ENCODE measurements around the gene HMBS. TPM values are rescaled to one million over a fixed set of nuclear protein-coding genes. Genes with fewer than 3 reads are reported as not detected.
A peak's percentile ranks its signal among the peaks of the same experiment; 100 is the strongest.
"Not testable (repeated sequence)": the region's sequence is repeated elsewhere in the genome, so short reads cannot be mapped to it uniquely, and the experiment has no call there.

The HMBS gene
- total and polyA plus RNA-seq, 2 experiments from 2014 or later = 101 to 107 TPM

DNA sequence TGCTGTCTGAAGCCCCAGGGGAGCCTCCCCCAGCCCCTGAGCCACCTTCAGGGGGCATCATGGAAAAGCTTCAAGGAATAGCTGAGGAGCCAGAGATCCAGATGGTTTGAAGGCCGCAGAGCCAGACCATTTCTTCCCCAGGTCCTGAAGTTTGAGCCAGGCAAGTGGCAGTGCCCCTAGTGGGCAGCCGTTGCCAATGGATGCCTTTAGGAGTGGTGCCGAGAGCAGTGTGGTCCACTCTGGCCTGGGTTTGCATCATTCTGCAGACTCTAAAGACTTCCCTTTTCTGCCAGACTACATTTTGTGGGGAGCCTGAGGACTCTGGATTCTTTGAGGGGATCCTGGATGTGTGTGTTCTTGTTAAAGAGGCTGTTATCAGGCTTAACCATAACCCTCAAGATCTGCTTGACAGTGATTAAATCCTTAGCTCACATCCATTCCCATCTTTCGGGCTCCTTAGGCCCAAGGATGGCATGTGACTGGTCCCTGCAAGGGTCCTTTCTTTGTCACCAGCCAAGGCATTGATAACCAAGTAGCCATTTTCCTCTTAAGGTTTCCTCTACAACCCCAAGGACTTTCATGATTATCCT is 49.8 kb downstream of the HMBS start:
- Mint-ChIP-seq H3K4me3 (no peak overlapping the region), H3K9me3 (no peaks in the 10 kb centered on the region), H3K4me1 (no peaks in the 10 kb centered on the region; the same call in 2 of the 3 replicates), H3K27ac (no peak overlapping the region), H3K36me3 (ENCODE audit: low read depth) (peaks cover 48% of the 10 kb centered on the region), H3K27me3 (ENCODE audit: insufficient read depth, low read depth, poor library complexity) (peaks cover 4% of the 10 kb centered on the region)
- Histone ChIP-seq H3K9me2 (ENCODE audit: insufficient read depth) (no peaks in the 10 kb centered on the region), H4K20me1 (replicated peaks; ENCODE audit: insufficient read depth) (peaks cover 6% of the 10 kb centered on the region; the same call in 1 of the 2 replicates), H3K4me2 (no peak overlapping the region), H3K27ac (ENCODE audit: low read depth) (no peak overlapping the region), H3K36me3 (ENCODE audit: insufficient read depth) (peaks cover 28% of the 10 kb centered on the region), H3K79me2 (replicated peaks; ENCODE audit: insufficient read depth) (no peaks in the 10 kb centered on the region), H2AFZ (no peak overlapping the region), H3K4me3 (no peak overlapping the region), H3F3A (replicated peaks; ENCODE audit: low read depth) (no peaks in the 10 kb centered on the region; the same call in 1 of the 2 replicates), H3K27me3 (ENCODE audit: insufficient read depth) (no peaks in the 10 kb centered on the region), H3K4me1 (ENCODE audit: insufficient read depth) (no peaks in the 10 kb centered on the region)
- ATAC-seq = peak; percentile 92
- no peak for TF ChIP-seq CREB1 (CRISPR knock-in tag; IDR thresholded peaks at IDR 0.05; ENCODE audit: low read depth)
- TF ChIP-seq, protein P1, sequence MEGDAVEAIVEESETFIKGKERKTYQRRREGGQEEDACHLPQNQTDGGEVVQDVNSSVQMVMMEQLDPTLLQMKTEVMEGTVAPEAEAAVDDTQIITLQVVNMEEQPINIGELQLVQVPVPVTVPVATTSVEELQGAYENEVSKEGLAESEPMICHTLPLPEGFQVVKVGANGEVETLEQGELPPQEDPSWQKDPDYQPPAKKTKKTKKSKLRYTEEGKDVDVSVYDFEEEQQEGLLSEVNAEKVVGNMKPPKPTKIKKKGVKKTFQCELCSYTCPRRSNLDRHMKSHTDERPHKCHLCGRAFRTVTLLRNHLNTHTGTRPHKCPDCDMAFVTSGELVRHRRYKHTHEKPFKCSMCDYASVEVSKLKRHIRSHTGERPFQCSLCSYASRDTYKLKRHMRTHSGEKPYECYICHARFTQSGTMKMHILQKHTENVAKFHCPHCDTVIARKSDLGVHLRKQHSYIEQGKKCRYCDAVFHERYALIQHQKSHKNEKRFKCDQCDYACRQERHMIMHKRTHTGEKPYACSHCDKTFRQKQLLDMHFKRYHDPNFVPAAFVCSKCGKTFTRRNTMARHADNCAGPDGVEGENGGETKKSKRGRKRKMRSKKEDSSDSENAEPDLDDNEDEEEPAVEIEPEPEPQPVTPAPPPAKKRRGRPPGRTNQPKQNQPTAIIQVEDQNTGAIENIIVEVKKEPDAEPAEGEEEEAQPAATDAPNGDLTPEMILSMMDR (conservative IDR thresholded peaks at IDR 0.05; ENCODE audit: low read depth in 2 of 2) = peak; percentile 62 to 68
- TF ChIP-seq STAT1 (IDR thresholded peaks at IDR 0.05; ENCODE audit: unreplicated experiment) = no peak
- DNase-seq (ENCODE audit: low spot score) = peak; percentile 71

DNA sequence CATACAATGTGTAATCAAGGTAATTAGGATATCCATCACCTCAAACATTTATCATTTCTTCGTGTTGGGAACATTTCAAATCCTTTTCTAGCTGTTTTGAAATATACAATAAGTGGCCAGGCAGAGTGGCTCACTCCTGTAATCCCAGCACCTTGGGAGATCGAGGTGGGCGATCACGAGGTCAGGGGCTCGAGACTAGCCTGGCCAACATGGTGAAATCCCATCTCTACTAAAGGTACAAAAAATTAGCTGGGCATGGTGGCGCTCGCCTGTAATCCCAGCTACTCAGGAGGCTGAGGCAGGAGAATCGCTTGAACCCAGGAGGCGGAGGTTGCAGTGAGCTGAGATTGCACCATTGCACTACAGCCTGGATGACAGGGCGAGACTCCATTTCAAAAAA is 54.6 kb downstream of the HMBS start:
- not testable (repeated sequence) for H4K20me1 ChIP-seq (replicated peaks; ENCODE audit: insufficient read depth); H3K9me2 ChIP-seq (ENCODE audit: insufficient read depth); H3K27ac ChIP-seq (ENCODE audit: low read depth); H3K4me2 ChIP-seq; H3K4me1 Mint-ChIP-seq; H3K4me1 ChIP-seq (ENCODE audit: insufficient read depth); H3K36me3 ChIP-seq (ENCODE audit: insufficient read depth); H3K9me3 Mint-ChIP-seq; H3K79me2 ChIP-seq (replicated peaks; ENCODE audit: insufficient read depth); H3K27ac Mint-ChIP-seq; H3K4me3 Mint-ChIP-seq; ATAC-seq; DNase-seq (ENCODE audit: low spot score); H3K27me3 Mint-ChIP-seq (ENCODE audit: insufficient read depth, low read depth, poor library complexity); H2AFZ ChIP-seq; H3F3A ChIP-seq (replicated peaks; ENCODE audit: low read depth); H3K36me3 Mint-ChIP-seq (ENCODE audit: low read depth); H3K27me3 ChIP-seq (ENCODE audit: insufficient read depth); H3K4me3 ChIP-seq

Other genes with a start within 250 kb of the HMBS start
- not detected in 2 replicates for gene CXCR5, start 201.0 kb upstream of the HMBS start, total RNA-seq (2014; rRNA removed; shearing (Covaris generic))
- gene CXCR5, start 201.0 kb upstream of the HMBS start, polyA plus RNA-seq (2016; fragmentation: Nextera tagmentation; extraction: Ambion mirVana) = 0.18 and 0.96 TPM in 2 replicates
- 24.1 and 35.1 TPM in 2 replicates for gene BCL9L, start 159.0 kb upstream of the HMBS start, total RNA-seq (2014; rRNA removed; shearing (Covaris generic))
- gene BCL9L, start 159.0 kb upstream of the HMBS start, polyA plus RNA-seq (2016; fragmentation: Nextera tagmentation; extraction: Ambion mirVana) = 15.9 and 23.6 TPM in 2 replicates
- gene UPK2, start 128.6 kb upstream of the HMBS start, total RNA-seq (2014; rRNA removed; shearing (Covaris generic)) = not detected in 2 replicates
- gene UPK2, start 128.6 kb upstream of the HMBS start, polyA plus RNA-seq (2016; fragmentation: Nextera tagmentation; extraction: Ambion mirVana) = 0.74 and 1.4 TPM in 2 replicates
- gene FOXR1, start 113.1 kb upstream of the HMBS start, total RNA-seq (2014; rRNA removed; shearing (Covaris generic)) = not detected in 2 replicates
- not detected in 2 replicates for gene FOXR1, start 113.1 kb upstream of the HMBS start, polyA plus RNA-seq (2016; fragmentation: Nextera tagmentation; extraction: Ambion mirVana)
- 34.3 and 34.5 TPM in 2 replicates for gene CENATAC, start 86.7 kb upstream of the HMBS start, total RNA-seq (2014; rRNA removed; shearing (Covaris generic))
- 31.7 and 33.4 TPM in 2 replicates for gene CENATAC, start 86.7 kb upstream of the HMBS start, polyA plus RNA-seq (2016; fragmentation: Nextera tagmentation; extraction: Ambion mirVana)
- gene RPS25, start 66.5 kb upstream of the HMBS start, total RNA-seq (2014; rRNA removed; shearing (Covaris generic)) = 1,462 and 1,965 TPM in 2 replicates
- 3,622 and 3,632 TPM in 2 replicates for gene RPS25, start 66.5 kb upstream of the HMBS start, polyA plus RNA-seq (2016; fragmentation: Nextera tagmentation; extraction: Ambion mirVana)
- gene TRAPPC4, start 66.1 kb upstream of the HMBS start, total RNA-seq (2014; rRNA removed; shearing (Covaris generic)) = 79.9 and 97.2 TPM in 2 replicates
- gene TRAPPC4, start 66.1 kb upstream of the HMBS start, polyA plus RNA-seq (2016; fragmentation: Nextera tagmentation; extraction: Ambion mirVana) = 118 and 142 TPM in 2 replicates
- 50.2 and 56.4 TPM in 2 replicates for gene SLC37A4, start 54.0 kb upstream of the HMBS start, total RNA-seq (2014; rRNA removed; shearing (Covaris generic))
- gene SLC37A4, start 54.0 kb upstream of the HMBS start, polyA plus RNA-seq (2016; fragmentation: Nextera tagmentation; extraction: Ambion mirVana) = 20.0 and 23.4 TPM in 2 replicates
- 221 and 229 TPM in 2 replicates for gene HYOU1, start 27.7 kb upstream of the HMBS start, total RNA-seq (2014; rRNA removed; shearing (Covaris generic))
- 48.2 and 51.6 TPM in 2 replicates for gene HYOU1, start 27.7 kb upstream of the HMBS start, polyA plus RNA-seq (2016; fragmentation: Nextera tagmentation; extraction: Ambion mirVana)
- gene VPS11, start 17.1 kb upstream of the HMBS start, total RNA-seq (2014; rRNA removed; shearing (Covaris generic)) = 13.4 and 14.6 TPM in 2 replicates
- 11.5 and 15.5 TPM in 2 replicates for gene VPS11, start 17.1 kb upstream of the HMBS start, polyA plus RNA-seq (2016; fragmentation: Nextera tagmentation; extraction: Ambion mirVana)
- gene DPAGT1, start 17.0 kb downstream of the HMBS start, total RNA-seq (2014; rRNA removed; shearing (Covaris generic)) = 36.4 and 37.2 TPM in 2 replicates
- gene DPAGT1, start 17.0 kb downstream of the HMBS start, polyA plus RNA-seq (2016; fragmentation: Nextera tagmentation; extraction: Ambion mirVana) = 48.3 and 52.6 TPM in 2 replicates
- 2.3 and 4.4 TPM in 2 replicates for gene C2CD2L, start 22.5 kb downstream of the HMBS start, total RNA-seq (2014; rRNA removed; shearing (Covaris generic))
- 1.4 TPM in 2 replicates for gene C2CD2L, start 22.5 kb downstream of the HMBS start, polyA plus RNA-seq (2016; fragmentation: Nextera tagmentation; extraction: Ambion mirVana)
- 29.2 and 29.6 TPM in 2 replicates for gene HINFP, start 36.7 kb downstream of the HMBS start, total RNA-seq (2014; rRNA removed; shearing (Covaris generic))
- gene HINFP, start 36.7 kb downstream of the HMBS start, polyA plus RNA-seq (2016; fragmentation: Nextera tagmentation; extraction: Ambion mirVana) = 12.6 and 12.8 TPM in 2 replicates
- gene ABCG4, start 64.2 kb downstream of the HMBS start, total RNA-seq (2014; rRNA removed; shearing (Covaris generic)) = 1.0 and 1.2 TPM in 2 replicates
- 0.58 and 0.94 TPM in 2 replicates for gene ABCG4, start 64.2 kb downstream of the HMBS start, polyA plus RNA-seq (2016; fragmentation: Nextera tagmentation; extraction: Ambion mirVana)
- gene NLRX1, start 83.8 kb downstream of the HMBS start, total RNA-seq (2014; rRNA removed; shearing (Covaris generic)) = 13.8 and 14.2 TPM in 2 replicates
- gene NLRX1, start 83.8 kb downstream of the HMBS start, polyA plus RNA-seq (2016; fragmentation: Nextera tagmentation; extraction: Ambion mirVana) = 2.8 and 3.4 TPM in 2 replicates
- gene NHERF4, start 100.6 kb downstream of the HMBS start, total RNA-seq (2014; rRNA removed; shearing (Covaris generic)) = not detected in 2 replicates
- 0.15 TPM in 1 of 2 replicates, not detected in the other for gene NHERF4, start 100.6 kb downstream of the HMBS start, polyA plus RNA-seq (2016; fragmentation: Nextera tagmentation; extraction: Ambion mirVana)
- gene CBL, start 121.5 kb downstream of the HMBS start, total RNA-seq (2014; rRNA removed; shearing (Covaris generic)) = 67.6 and 67.8 TPM in 2 replicates
- 31.6 and 40.1 TPM in 2 replicates for gene CBL, start 121.5 kb downstream of the HMBS start, polyA plus RNA-seq (2016; fragmentation: Nextera tagmentation; extraction: Ambion mirVana)
- gene MCAM, start 232.2 kb downstream of the HMBS start, total RNA-seq (2014; rRNA removed; shearing (Covaris generic)) = 79.5 and 139 TPM in 2 replicates
- 7.8 and 8.9 TPM in 2 replicates for gene MCAM, start 232.2 kb downstream of the HMBS start, polyA plus RNA-seq (2016; fragmentation: Nextera tagmentation; extraction: Ambion mirVana)
- gene RNF26, start 249.6 kb downstream of the HMBS start, total RNA-seq (2014; rRNA removed; shearing (Covaris generic)) = 53.6 and 58.3 TPM in 2 replicates
- 28.7 and 31.8 TPM in 2 replicates for gene RNF26, start 249.6 kb downstream of the HMBS start, polyA plus RNA-seq (2016; fragmentation: Nextera tagmentation; extraction: Ambion mirVana)

Measured in GM23338 (cell line).